SK-N-SH (cell line): ENCODE results near the gene ABCC3. TPM values are rescaled to one million over a fixed set of nuclear protein-coding genes. Genes with fewer than 3 reads are reported as not detected.
A peak's percentile ranks its signal among the peaks of the same experiment; 100 is the strongest.

Experiments used
- CTCF ChIA-PET: fragments of 300-600, 350-600 bp; formaldehyde crosslinking; extraction: SDS; loops from one replicate; lab custom pipeline; 2021; lab: Yijun Ruan, JAX
- POLR2A ChIA-PET: fragments of 350-600 bp; sonication (Branson Sonifier 250); formaldehyde crosslinking; extraction: SDS; loops from one replicate; lab custom pipeline; 2020; ENCODE audit warnings: antibody characterized with exemption, inconsistent platforms; lab: Yijun Ruan, JAX
- DNase-seq: peaks from one replicate; pipeline ENCODE4 v3.0.0; 2012
- H2AFZ ChIP-seq: fragments of 200-600 bp; sonication (generic); 2 replicates; pipeline ENCODE4 v1.8.1; 2016; ENCODE audit warnings: antibody characterized with exemption, mild to moderate bottlenecking, low read depth
- H3F3A ChIP-seq: fragments of 200-600 bp; sonication (generic); replicated peaks from 2 replicates; pipeline ENCODE3; 2016; ENCODE audit warnings: antibody characterized with exemption, mild to moderate bottlenecking; ENCODE audit not compliant: insufficient read depth
- H3K27ac ChIP-seq, 2 experiments: fragments of 200-500 bp in 1 of 2; fragments of 200-600 bp in 1 of 2; sonication (Bioruptor generic) in 1 of 2; sonication (generic), shearing (Covaris generic) in 1 of 2; 2 replicates each; pipeline versions ENCODE4 v1.5.1 to v1.6.1; 2014 to 2016; ENCODE audit warnings: low read depth in 2 of 2, inconsistent platforms in 1 of 2, low read length in 1 of 2, mild to moderate bottlenecking in 1 of 2, mixed read lengths in 1 of 2
- H3K27me3 ChIP-seq: fragments of 200-600 bp; sonication (generic), shearing (Covaris generic); 2 replicates; pipeline ENCODE4 v1.6.1; 2016; ENCODE audit warnings: mixed run types; ENCODE audit not compliant: insufficient read depth
- H3K36me3 ChIP-seq, 2 experiments: fragments of 200-500 bp in 1 of 2; fragments of 200-600 bp in 1 of 2; sonication (Bioruptor generic) in 1 of 2; sonication (generic) in 1 of 2; replicated peaks in 1 of 2; 2 replicates each; pipeline versions ENCODE3 to v1.5.1; 2014 to 2016; ENCODE audit warnings: low read length in 1 of 2, mild to moderate bottlenecking in 1 of 2; ENCODE audit not compliant: insufficient read depth in 2 of 2, control insufficient read depth in 1 of 2
- H3K4me1 ChIP-seq, 2 experiments: fragments of 200-500 bp in 1 of 2; fragments of 200-600 bp in 1 of 2; sonication (Bioruptor generic) in 1 of 2; sonication (generic), shearing (Covaris generic) in 1 of 2; 2 replicates each; pipeline versions ENCODE4 v1.5.1 to v1.6.1; 2014 to 2016; ENCODE audit warnings: low read depth in 1 of 2, low read length in 1 of 2, mixed run types in 1 of 2; ENCODE audit not compliant: insufficient read depth in 2 of 2, control insufficient read depth in 1 of 2
- H3K4me2 ChIP-seq: fragments of 200-600 bp; sonication (generic), shearing (Covaris generic); 2 replicates; pipeline ENCODE4 v1.6.1; 2017; ENCODE audit warnings: mixed run types
- H3K4me3 ChIP-seq, 2 experiments: fragments of 200-500 bp in 1 of 2; fragments of 200-600 bp in 1 of 2; sonication (Bioruptor generic) in 1 of 2; sonication (generic), shearing (Covaris generic) in 1 of 2; 2 replicates each; pipeline versions ENCODE4 v1.5.1 to v1.8.1; 2014 to 2016; ENCODE audit warnings: low read depth in 2 of 2, inconsistent platforms in 1 of 2, low read length in 1 of 2, mild to moderate bottlenecking in 1 of 2, mixed read lengths in 1 of 2, moderate library complexity in 1 of 2
- H3K79me2 ChIP-seq: fragments of 200-600 bp; sonication (generic); 2 replicates; pipeline ENCODE4 v1.8.1; 2017; ENCODE audit warnings: mild to moderate bottlenecking; ENCODE audit not compliant: insufficient read depth
- H3K9ac ChIP-seq: fragments of 200-600 bp; sonication (generic); 2 replicates; pipeline ENCODE4 v1.6.1; 2017; ENCODE audit warnings: mixed run types
- H3K9me2 ChIP-seq: fragments of 200-600 bp; sonication (generic); 2 replicates; pipeline ENCODE4 v1.6.1; 2017; ENCODE audit warnings: mixed run types
- H3K9me3 ChIP-seq: fragments of 200-600 bp; sonication (generic); 2 replicates; pipeline ENCODE4 v1.6.1; 2017; ENCODE audit warnings: mixed run types, mild to moderate bottlenecking, moderate library complexity
- H4K20me1 ChIP-seq: fragments of 200-600 bp; sonication (generic); 2 replicates; pipeline ENCODE4 v1.6.1; 2017; ENCODE audit warnings: mild to moderate bottlenecking, mixed run types; ENCODE audit not compliant: insufficient read depth
- CHD2 ChIP-seq: fragments of 150-350 bp; IDR thresholded peaks from 2 replicates; pipeline ENCODE4 v1.6.1; 2018; ENCODE audit warnings: low read length; ENCODE audit not compliant: partially characterized antibody
- ELF1 ChIP-seq: IDR thresholded peaks from 2 replicates; pipeline ENCODE4 v1.4.0; 2012
- EP300 ChIP-seq, 2 experiments: IDR thresholded peaks; 2 replicates each; pipeline versions ENCODE4 v1.4.0 to v1.6.1; 2012; ENCODE audit warnings: borderline replicate concordance in 1 of 2, low read depth in 1 of 2, low read length in 1 of 2
- EZH2phosphoT487 ChIP-seq: fragments of 200-600 bp; sonication (generic); IDR thresholded peaks from 2 replicates; pipeline ENCODE4 v1.6.1; 2017; ENCODE audit warnings: low read depth, mixed run types, mild to moderate bottlenecking, antibody characterized with exemption, moderate library complexity, borderline replicate concordance
- FOXJ3 ChIP-seq: sonication (generic); formaldehyde crosslinking; IDR thresholded peaks from 2 replicates; pipeline ENCODE4 v1.5.1; 2020; ENCODE audit warnings: mild to moderate bottlenecking, missing genetic modification reagents
- FOXM1 ChIP-seq: IDR thresholded peaks from 2 replicates; pipeline ENCODE4 v1.4.0; 2012; ENCODE audit warnings: low read depth, mild to moderate bottlenecking
- GABPA ChIP-seq: IDR thresholded peaks from 2 replicates; pipeline ENCODE4 v1.4.0; 2012; ENCODE audit warnings: low read depth, mild to moderate bottlenecking
- IRF3 ChIP-seq: fragments of 150-350 bp; IDR thresholded peaks from 2 replicates; pipeline ENCODE4 v1.6.1; 2016; ENCODE audit warnings: mild to moderate bottlenecking, low read depth, low read length
- JUND ChIP-seq: IDR thresholded peaks from 2 replicates; pipeline ENCODE4 v1.4.0; 2012
- MAX ChIP-seq: IDR thresholded peaks from 2 replicates; pipeline ENCODE4 v1.4.0; 2012; ENCODE audit warnings: low read depth
- NFIC ChIP-seq: IDR thresholded peaks from 2 replicates; pipeline ENCODE4 v1.4.0; 2012; ENCODE audit warnings: borderline replicate concordance
- POLR2AphosphoS5 ChIP-seq: IDR thresholded peaks from 2 replicates; pipeline ENCODE4 v1.6.1; 2012; ENCODE audit warnings: low read depth, low read length
- RAD21 ChIP-seq: IDR thresholded peaks from 2 replicates; pipeline ENCODE4 v1.6.1; 2012; ENCODE audit warnings: mild to moderate bottlenecking, low read length
- RFX5 ChIP-seq: IDR thresholded peaks from 2 replicates; pipeline ENCODE4 v1.6.1; 2012; ENCODE audit warnings: mild to moderate bottlenecking, improper control_type of control experiment, low read length
- RXRA ChIP-seq: IDR thresholded peaks from 2 replicates; pipeline ENCODE4 v1.4.0; 2012; ENCODE audit warnings: low read depth, mild to moderate bottlenecking, borderline replicate concordance
- SIN3A ChIP-seq: IDR thresholded peaks from 2 replicates; pipeline ENCODE4 v1.6.1; 2012; ENCODE audit warnings: low read depth, mild to moderate bottlenecking, low read length, moderate library complexity, borderline replicate concordance
- TAF1 ChIP-seq: IDR thresholded peaks from 2 replicates; pipeline ENCODE4 v1.6.1; 2012; ENCODE audit warnings: low read depth, mild to moderate bottlenecking, low read length, moderate library complexity, borderline replicate concordance
- USF1 ChIP-seq: IDR thresholded peaks from 2 replicates; pipeline ENCODE4 v1.4.0; 2012; ENCODE audit warnings: low read depth, borderline replicate concordance
- USF2 ChIP-seq: fragments of 150-350 bp; IDR thresholded peaks from 2 replicates; pipeline ENCODE4 v1.6.1; 2017; ENCODE audit warnings: antibody characterized with exemption, low read length, low read depth, borderline replicate concordance
- WGBS: methylation state at CpG from one replicate; pipeline ENCODE4 v1.1.6; 2017; ENCODE audit warnings: low lambda C conversion rate; 5-methylcytosine and 5-hydroxymethylcytosine counted together
- polyA plus RNA-seq, 3 experiments: library from polyadenylated mRNA; depleted of rRNA; stranded (reverse); fragments of >200 nt; gene quantifications; 2 replicates each; pipeline ENCODE4 v1.2.3, GENCODE V29; 2012
- TF ChIP-seq, protein P1 (sequence below): IDR thresholded peaks from 2 replicates; pipeline ENCODE4; 2012

The ABCC3 gene
- polyA plus RNA-seq, 1 of the 3 experiments (the other 2 are of a cell fraction): 185 TPM

GRCh38 chr17:50604513-50604912, 30.2 kb upstream of the ABCC3 start (continued):
- TF ChIP-seq USF2 (peak; percentile 24; the same call in 1 of the 2 replicates), NFIC (peak; percentile 95), FOXJ3 (peak; percentile 98), MAX (peak; percentile 69; the same call in 1 of the 2 replicates), JUND (no peak), EP300 (IDR thresholded peaks at IDR 0.05; ENCODE audit: borderline replicate concordance in 1 of 2, low read depth in 1 of 2, low read length in 1 of 2) (peak in 1 of 2 experiments; percentile 84; a peak in 2 of 4 replicates)

GRCh38 chr17:50605429-50605828, 29.3 kb upstream of the ABCC3 start:
- no peak overlapping the region for H3K4me3 ChIP-seq
- no peak overlapping the region; the same call in 1 of the 2 replicates for H3K4me2 ChIP-seq
- H3F3A ChIP-seq: no peaks in the 10 kb centered on the region
- no peaks in the 10 kb centered on the region for H3K27me3 ChIP-seq
- H3K9ac ChIP-seq: no peak overlapping the region
- CTCF ChIA-PET: interaction anchor here (1.0 to 22.2 kb wide), 9 partner anchors 9 to 247 kb away, joined by 3 to 402 read pairs (median 4); partner anchors contain the start of genes ABCC3 and CACNA1G
- H3K9me3 ChIP-seq: no peaks in the 10 kb centered on the region
- TF ChIP-seq GABPA (no peak), MAX (no peak), EZH2phosphoT487 (no peak), USF2 (no peak), SIN3A (no peak), IRF3 (no peak), RAD21 (no peak), CHD2 (no peak), ELF1 (no peak), FOXM1 (no peak), RFX5 (no peak), TAF1 (no peak), NFIC (no peak), POLR2AphosphoS5 (no peak), RXRA (no peak), USF1 (no peak)
- TF ChIP-seq, protein P1, sequence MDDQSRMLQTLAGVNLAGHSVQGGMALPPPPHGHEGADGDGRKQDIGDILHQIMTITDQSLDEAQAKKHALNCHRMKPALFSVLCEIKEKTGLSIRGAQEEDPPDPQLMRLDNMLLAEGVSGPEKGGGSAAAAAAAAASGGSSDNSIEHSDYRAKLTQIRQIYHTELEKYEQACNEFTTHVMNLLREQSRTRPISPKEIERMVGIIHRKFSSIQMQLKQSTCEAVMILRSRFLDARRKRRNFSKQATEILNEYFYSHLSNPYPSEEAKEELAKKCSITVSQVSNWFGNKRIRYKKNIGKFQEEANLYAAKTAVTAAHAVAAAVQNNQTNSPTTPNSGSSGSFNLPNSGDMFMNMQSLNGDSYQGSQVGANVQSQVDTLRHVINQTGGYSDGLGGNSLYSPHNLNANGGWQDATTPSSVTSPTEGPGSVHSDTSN: no peak
- DNase-seq: no peak
- POLR2A ChIA-PET: interaction anchor here (0.6 to 1.7 kb wide), 4 partner anchors 11 to 98 kb away, joined by 3 to 4 read pairs (median 4); no protein-coding TSS in a partner anchor
- peaks cover 11 to 76% of the 10 kb centered on the region in 2 experiments for H3K4me1 ChIP-seq
- H4K20me1 ChIP-seq: no peaks in the 10 kb centered on the region
- no peaks in the 10 kb centered on the region for H3K79me2 ChIP-seq
- no peaks in the 10 kb centered on the region for H3K36me3 ChIP-seq
- H2AFZ ChIP-seq: no peak overlapping the region
- 93% methylated on average over 10 of the region's 10 CpGs for WGBS
- H3K9me2 ChIP-seq: no peaks in the 10 kb centered on the region
- H3K27ac ChIP-seq: peak overlapping the region in 1 of 2 experiments; percentile 93; a peak in 2 of 4 replicates
